LNCaP clone FGC (cell line): ENCODE measurements around the gene DCAF8L1.
"Not testable (repeated sequence)": the region's sequence is repeated elsewhere in the genome, so short reads cannot be mapped to it uniquely, and the experiment has no call there.

ENCODE experiments used
- DNase-seq: peaks from one replicate; pipeline ENCODE4 v3.0.0-alpha.2; 2011; ENCODE audit warnings: low read depth
- H3K4me3 ChIP-seq: 2 replicates; pipeline ENCODE4 v1.5.1; 2011; ENCODE audit warnings: mild to moderate bottlenecking, low read depth, low read length, control low read depth
- TF ChIP-seq, protein P1 (sequence below): IDR thresholded peaks from 2 replicates; pipeline ENCODE4 v1.5.1; 2012; ENCODE audit warnings: mild to moderate bottlenecking; ENCODE audit not compliant: control insufficient read depth, insufficient read depth; ENCODE audit errors: extremely low read depth

The DCAF8L1 gene

DNA sequence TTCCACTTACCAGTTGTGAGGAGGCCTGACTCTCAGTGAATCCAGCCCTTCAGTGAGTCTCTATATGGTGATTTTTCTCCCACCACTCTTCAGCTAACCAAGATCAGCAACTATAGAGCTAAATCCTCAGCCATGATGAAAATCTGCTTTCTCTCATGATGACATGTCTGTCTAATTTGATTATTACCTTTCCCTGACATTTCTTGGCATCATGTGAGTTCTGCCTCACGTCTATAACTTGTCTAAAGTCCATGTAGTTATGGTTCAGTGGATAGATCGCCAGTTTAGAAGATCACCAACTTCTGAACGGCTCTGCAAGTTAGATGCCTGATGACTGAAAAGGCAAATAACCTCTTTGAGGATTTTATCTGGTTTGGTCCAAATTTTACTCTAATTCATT, 14.9 kb upstream of the DCAF8L1 start:
- TF ChIP-seq, protein P1, sequence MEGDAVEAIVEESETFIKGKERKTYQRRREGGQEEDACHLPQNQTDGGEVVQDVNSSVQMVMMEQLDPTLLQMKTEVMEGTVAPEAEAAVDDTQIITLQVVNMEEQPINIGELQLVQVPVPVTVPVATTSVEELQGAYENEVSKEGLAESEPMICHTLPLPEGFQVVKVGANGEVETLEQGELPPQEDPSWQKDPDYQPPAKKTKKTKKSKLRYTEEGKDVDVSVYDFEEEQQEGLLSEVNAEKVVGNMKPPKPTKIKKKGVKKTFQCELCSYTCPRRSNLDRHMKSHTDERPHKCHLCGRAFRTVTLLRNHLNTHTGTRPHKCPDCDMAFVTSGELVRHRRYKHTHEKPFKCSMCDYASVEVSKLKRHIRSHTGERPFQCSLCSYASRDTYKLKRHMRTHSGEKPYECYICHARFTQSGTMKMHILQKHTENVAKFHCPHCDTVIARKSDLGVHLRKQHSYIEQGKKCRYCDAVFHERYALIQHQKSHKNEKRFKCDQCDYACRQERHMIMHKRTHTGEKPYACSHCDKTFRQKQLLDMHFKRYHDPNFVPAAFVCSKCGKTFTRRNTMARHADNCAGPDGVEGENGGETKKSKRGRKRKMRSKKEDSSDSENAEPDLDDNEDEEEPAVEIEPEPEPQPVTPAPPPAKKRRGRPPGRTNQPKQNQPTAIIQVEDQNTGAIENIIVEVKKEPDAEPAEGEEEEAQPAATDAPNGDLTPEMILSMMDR, result no peak
- H3K4me3 ChIP-seq, result no peak overlapping the region
- no peak for DNase-seq

DNA sequence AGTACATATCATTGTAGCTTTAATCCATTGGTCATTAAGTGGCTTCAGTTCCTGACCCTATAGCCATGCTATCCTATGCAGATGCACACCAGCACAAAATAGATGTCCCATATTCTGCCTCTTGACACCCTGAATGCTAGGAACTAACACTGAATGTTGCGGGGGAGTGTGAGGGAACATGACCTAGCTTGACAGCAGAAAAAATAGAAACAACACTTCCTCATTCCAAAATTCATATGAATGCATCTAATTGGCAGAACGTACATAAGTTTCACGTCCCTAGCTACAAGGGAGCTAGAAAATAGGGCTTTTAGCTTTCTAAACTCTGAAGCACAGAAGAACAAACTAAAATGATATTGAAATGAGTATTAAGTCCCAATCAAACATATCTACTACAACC, 14.4 kb upstream of the DCAF8L1 start:
- no peak overlapping the region for H3K4me3 ChIP-seq
- no peak for DNase-seq
- TF ChIP-seq, protein P1, result no peak

DNA sequence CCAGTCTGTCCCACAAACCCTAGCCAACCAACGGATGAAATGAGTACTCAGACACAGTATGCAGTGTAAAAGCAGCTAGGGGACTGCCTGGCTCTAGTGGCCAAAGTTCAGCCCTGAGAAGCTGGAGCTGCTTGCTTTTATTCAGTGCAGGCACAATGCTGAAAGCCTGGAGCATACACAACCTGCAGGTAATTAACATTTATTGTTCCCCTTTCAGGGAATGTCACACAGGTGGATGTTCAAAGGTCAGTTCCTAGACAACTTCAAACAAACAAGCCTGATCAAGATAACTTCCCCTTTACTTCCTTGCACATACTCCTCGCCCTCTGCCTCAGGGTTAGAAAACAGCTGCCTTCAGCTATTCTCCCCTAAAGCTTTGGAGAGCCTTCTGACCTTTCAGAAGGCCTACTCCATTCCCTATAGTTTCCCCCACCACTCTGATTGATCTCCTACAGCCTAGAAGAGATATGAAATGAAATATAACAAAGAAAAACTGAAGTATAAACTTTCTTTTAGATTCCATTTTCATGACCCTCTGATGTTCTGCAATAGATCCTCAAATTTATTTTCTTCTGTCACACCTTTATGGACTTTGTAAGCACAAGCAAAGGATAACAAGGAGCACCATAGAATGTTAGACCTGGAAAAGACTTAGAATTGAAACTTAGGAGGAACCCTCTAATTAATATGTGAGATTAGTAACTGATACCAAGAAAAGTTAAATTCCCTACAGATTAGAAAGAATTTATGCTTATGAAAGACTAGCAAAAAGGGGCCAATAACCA, 6.8 kb upstream of the DCAF8L1 start:
- peak; percentile 27 for DNase-seq

DNA sequence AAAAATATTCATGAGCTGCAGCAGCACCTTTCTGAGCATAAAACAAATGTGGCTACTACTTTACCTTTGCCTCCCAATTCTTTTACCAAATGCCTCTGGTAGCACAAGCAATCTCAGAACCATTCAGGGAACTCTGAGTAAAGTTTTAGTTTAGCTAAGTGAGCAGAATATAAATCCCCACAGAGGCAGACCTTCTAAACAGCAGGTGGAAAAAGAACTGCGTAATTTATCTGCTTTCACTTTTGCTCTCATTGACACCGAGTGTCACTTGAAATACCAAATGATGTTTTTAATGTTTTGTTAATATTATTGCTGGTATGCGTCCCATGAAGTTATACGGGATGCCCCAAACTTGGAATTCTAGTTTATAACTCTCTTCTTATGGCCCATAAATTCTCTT, 4.3 kb downstream of the DCAF8L1 start:
- not testable (repeated sequence) for DNase-seq, H3K4me3 ChIP-seq

More for the DNA sequence above, 6.8 kb upstream of the DCAF8L1 start:
- TF ChIP-seq, protein P1, result no peak
- no peak overlapping the region for H3K4me3 ChIP-seq

DNA sequence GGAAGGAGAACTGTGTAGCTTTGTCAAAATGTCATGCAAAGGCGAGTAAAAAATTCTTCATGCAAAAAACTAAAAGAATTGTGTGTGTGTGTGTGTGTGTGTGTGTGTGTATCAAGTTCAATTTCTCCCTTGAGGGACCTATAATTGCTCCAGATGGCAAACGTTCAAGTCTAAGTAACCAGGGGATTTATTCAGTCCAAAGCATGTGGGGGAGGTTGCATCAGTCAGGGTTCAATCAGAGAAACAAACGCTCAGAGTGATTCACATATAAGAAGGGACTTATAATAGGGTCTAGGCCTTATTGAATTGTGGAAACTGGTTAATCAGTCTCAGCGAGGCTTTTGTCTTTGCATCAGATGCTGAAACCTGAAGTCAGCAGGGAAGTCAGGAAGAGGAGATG, 5.0 kb downstream of the DCAF8L1 start:
- TF ChIP-seq, protein P1, result no peak
- no peak for DNase-seq
- no peak overlapping the region for H3K4me3 ChIP-seq

DNA sequence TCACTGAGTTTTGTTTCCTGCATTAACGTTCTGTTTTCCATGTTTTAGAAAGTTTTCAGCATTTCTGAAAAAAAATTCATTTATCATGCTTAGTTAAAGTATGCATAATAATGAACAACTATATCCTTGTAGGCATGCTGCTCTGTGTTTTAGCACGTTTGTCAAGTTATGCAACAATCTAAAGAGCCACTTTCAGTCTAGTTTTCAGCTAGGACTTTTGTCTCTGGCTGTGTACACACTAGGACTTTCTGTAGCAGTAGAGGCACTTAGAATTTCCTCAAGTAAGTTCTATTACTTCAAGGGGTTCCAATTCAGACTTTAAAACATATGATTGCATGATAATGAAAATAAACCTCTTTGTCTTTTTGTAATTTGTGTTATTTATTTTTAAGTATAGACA, 12.4 kb downstream of the DCAF8L1 start:
- TF ChIP-seq, protein P1, result no peak
- DNase-seq, result no peak

DNA sequence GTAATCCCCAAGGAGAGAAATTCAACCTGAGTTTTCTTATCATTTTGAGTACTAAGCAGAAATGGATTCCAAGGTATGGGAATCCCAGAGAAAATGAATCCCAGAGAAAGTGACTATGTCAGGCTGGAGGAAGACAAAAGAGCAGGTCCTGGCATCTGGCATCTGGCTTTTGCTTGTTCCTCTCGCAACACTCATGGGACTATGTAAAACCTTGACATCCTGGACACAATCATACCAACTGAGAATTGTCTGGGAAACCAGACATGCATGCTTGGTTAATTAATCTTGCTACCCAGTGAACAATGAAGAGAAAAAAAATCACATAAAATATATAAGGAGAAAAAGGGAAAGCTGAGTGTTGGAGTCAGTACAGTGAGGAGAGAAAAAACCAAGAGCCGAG, 12.9 kb downstream of the DCAF8L1 start:
- TF ChIP-seq, protein P1, result no peak
- no peak for DNase-seq
- no peak overlapping the region for H3K4me3 ChIP-seq

More for the DNA sequence above, 12.4 kb downstream of the DCAF8L1 start:
- H3K4me3 ChIP-seq, result no peak overlapping the region
